AG10803 (cell line): ENCODE data around the gene ABCA7.

ENCODE experiments used
- DNase-seq: peaks from one replicate; pipeline ENCODE4 v3.0.0; 2010; ENCODE audit warnings: low read depth
- H3K4me3 ChIP-seq: 2 replicates; pipeline ENCODE4 v1.5.1; 2011; ENCODE audit warnings: mild to moderate bottlenecking, low read length, control low read depth
- TF ChIP-seq, protein P1 (sequence below): conservative IDR thresholded peaks from 2 replicates; pipeline ENCODE4 v1.5.1; 2011; ENCODE audit warnings: mild to moderate bottlenecking, low read length, control low read depth, inconsistent platforms

ABCA7 gene

GRCh38 chr19:998064-998463 is 41.8 kb upstream of the ABCA7 start:
- TF ChIP-seq, protein P1, sequence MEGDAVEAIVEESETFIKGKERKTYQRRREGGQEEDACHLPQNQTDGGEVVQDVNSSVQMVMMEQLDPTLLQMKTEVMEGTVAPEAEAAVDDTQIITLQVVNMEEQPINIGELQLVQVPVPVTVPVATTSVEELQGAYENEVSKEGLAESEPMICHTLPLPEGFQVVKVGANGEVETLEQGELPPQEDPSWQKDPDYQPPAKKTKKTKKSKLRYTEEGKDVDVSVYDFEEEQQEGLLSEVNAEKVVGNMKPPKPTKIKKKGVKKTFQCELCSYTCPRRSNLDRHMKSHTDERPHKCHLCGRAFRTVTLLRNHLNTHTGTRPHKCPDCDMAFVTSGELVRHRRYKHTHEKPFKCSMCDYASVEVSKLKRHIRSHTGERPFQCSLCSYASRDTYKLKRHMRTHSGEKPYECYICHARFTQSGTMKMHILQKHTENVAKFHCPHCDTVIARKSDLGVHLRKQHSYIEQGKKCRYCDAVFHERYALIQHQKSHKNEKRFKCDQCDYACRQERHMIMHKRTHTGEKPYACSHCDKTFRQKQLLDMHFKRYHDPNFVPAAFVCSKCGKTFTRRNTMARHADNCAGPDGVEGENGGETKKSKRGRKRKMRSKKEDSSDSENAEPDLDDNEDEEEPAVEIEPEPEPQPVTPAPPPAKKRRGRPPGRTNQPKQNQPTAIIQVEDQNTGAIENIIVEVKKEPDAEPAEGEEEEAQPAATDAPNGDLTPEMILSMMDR, result no peak
- DNase-seq, result no peak

DNA sequence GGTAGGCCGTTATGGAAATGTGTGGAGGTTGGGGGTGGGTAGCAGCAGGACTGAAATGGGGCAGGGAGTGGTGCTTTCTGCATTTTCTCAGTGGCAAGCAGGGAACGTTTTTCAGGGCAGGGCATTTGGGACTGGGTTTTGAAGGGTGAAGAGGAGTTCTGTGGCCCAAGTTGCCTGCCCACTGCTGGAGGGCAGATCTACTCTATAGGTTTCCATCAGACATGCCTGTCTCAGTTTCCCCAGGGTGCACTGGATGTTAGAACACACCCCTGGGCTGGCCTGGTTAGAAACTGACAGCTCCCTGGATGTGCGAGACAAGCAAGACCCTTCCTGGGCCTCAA is 40.6 kb upstream of the ABCA7 start:
- no peak for DNase-seq
- TF ChIP-seq, protein P1, result no peak
- H3K4me3 ChIP-seq, result no peak overlapping the region

More at GRCh38 chr19:998064-998463, 41.8 kb upstream of the ABCA7 start:
- no peak overlapping the region for H3K4me3 ChIP-seq

DNA sequence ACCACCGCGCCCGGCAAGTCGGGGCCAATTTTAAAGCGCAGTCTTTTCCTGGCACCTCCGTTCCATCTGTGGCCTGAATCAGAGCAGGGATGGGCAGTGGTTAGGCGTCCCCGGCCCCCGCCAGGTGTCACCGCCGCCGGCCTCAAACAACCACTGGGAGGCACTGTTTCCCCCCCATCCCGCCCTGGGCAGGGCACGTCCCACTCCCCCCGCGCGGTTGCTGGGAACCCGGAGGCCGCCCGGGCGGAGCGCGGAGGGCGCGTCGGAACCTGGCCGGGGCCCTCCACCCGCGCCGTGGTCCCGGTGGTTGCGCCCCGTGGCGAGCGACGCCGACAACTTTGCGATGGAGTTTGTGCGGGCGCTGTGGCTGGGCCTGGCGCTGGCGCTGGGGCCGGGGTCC is 39.8 kb upstream of the ABCA7 start, which contains the start of gene GRIN3B:
TSS of gene GRIN3B (plus strand) at position 325 of the 400 bp plus-strand sequence. CDS start at position 344, 19 bp downstream.
- TF ChIP-seq, protein P1, result peak; percentile 47

GRCh38 chr19:1000591-1001537 is 39.0 kb upstream of the ABCA7 start:
- no peak for DNase-seq
- TF ChIP-seq, protein P1, result no peak
- H3K4me3 ChIP-seq, result no peak overlapping the region; the same call in 1 of the 2 replicates

More for the DNA sequence above, 39.8 kb upstream of the ABCA7 start, which contains the start of gene GRIN3B:
- peak; percentile 44 for DNase-seq
- no peak within 1 kb of the TSS; the same call in none of the 2 replicates for H3K4me3 ChIP-seq

GRCh38 chr19:1001538-1002166 is 38.3 kb upstream of the ABCA7 start:
- H3K4me3 ChIP-seq, result no peak overlapping the region
- TF ChIP-seq, protein P1, result peak; percentile 68
- DNase-seq, result no peak

DNA sequence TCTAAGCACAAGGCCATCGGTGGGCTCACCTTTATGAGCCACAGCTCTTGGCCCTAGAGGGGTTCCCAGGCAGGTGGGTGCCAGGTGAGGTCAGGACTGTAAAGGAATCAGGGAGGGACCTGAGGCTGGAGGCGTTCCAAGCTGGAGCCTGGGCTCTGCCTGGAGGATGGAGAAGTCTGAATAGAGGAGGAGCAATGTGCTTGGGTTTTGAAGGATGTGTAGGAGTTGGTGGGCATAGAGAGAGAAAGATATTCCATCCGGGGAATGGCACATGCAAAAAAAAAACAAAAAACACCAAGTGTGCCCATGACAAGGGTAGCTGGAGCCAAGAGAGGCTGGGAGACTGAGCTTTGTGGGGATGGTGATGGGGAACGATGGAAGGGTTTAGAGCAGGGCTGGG is 37.3 kb upstream of the ABCA7 start:
- DNase-seq, result no peak
- H3K4me3 ChIP-seq, result no peak overlapping the region
- TF ChIP-seq, protein P1, result no peak
